HG03025 (cell line): ENCODE data around the gene TSHZ1.
"Not testable (repeated sequence)": the region's sequence is repeated elsewhere in the genome, so short reads cannot be mapped to it uniquely, and the experiment has no call there.

Experiments used
- ATAC-seq: cut with Tn5 transposase; IDR thresholded peaks from one replicate; pipeline ENCODE4 v1.9.1; 2021; ENCODE audit warnings: mild to moderate bottlenecking, moderate library complexity; ENCODE audit not compliant: unreplicated experiment, low FRiP score

TSHZ1 gene

DNA sequence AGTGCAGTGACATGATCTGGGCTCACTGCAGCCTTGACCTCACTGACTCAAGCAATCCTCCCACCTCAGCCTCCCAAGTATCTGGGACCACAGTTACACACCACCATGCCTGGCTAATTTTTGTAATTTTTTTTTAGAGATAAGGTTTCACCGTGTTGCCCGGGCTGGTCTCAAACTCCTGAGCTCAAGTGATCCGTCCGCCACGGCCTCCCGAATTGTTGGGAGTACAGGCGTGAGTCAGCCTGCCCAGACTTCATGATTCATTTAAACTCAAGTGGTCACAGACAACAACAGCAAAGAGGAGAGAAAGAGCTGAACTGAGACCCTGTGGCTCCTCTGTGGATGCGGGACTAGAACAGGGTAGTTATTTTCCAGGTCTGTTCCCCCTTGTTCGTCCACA, 83.0 kb downstream of the TSHZ1 start:
- no peak for ATAC-seq

DNA sequence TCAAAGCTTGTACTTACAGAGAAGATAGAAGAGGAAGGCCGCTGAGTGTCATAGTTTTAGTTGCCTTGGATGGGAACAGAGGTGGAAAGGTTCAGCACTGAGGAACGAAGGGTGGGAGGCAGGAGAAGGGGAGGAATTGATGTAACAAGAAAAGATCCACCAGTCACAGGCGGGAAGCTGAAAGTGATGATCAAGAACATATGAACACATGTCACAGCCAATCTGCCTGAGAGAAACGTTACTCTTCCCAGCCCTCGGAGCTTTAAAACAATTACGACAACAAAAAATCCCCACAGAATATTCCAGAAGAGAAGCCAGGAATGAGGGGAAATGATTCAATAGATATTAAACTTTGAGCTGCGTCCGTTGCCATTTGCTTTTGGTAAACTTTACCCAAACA, 87.1 kb downstream of the TSHZ1 start:
- no peak for ATAC-seq

DNA sequence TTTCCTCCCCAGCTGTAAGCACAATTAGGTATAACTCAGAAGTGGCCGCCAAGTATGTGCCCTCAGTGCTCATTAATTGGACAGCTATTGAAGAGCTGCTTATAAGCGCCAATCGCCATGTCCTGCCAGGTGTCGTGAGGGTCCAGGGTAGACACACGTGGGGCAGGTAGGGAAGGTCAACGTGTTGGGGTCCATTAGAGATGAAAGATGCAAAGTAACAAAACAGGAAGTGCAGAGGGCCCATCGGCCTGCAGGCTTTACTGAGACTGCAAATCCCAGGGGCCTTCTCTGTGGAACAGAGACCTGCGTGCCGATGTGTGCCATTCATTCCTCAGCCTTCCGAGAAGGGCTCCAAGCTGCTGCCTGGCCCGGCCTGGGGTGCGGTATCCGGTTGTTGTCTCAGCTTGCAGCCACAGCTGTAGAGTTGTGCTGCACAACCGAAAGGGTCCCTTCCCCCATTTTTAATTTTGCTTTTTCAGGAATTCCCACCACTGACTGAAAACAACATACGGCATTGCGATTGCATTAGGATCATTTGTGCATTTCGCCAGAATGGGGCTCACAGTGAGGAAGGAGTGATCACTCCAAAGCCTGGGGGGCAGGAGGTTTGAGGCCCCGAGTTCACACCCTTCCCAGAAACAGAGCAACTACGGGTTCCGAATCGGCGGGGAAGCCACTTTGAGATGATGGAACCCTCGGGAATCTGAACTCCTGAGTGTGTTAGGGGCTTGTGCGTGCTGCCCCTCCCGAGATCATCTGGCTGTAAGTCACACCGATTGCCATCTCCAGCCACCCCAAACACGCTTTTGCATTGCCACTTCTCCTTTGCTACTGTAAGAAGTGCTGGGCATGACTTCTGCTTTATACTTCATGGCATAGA, 94.3 kb downstream of the TSHZ1 start:
- no peak for ATAC-seq

DNA sequence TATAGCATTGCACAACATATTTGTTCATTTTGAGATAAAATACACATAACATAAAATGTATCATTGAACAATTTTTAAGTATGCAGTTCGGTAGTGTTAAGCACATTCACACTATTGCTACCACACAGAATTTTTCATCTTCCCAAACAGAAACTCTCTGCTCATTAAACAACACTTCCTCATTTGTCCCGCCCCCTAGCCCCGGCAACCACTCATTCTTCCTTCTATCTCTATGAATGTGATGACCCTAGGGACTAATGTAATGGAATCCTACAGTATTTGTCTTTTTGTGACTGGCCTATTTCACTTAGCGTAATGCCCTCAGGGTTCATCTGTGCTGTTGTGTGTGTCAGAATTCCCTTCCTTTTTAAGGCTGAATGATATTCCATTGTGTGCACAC, 95.4 kb downstream of the TSHZ1 start:
- ATAC-seq, result no peak

DNA sequence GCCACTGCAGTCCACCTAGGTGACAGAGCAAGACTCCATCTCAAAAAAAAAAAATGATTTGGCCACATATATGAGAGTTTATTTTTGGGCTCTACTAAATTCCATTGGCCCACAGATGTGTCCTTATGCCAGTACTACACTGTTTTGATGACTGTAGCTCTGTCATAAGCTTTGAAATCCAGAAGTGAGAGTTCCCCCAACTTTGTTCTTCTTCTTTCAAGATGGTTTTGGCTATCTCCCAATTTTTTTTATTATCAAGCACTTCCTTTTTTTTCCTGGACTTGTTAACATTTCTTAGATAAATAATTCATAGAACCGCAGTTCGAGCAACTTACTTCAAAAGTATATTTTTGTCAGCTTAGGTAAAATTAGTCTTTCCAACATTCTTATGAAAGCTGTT, 96.9 kb downstream of the TSHZ1 start:
- ATAC-seq, result no peak

DNA sequence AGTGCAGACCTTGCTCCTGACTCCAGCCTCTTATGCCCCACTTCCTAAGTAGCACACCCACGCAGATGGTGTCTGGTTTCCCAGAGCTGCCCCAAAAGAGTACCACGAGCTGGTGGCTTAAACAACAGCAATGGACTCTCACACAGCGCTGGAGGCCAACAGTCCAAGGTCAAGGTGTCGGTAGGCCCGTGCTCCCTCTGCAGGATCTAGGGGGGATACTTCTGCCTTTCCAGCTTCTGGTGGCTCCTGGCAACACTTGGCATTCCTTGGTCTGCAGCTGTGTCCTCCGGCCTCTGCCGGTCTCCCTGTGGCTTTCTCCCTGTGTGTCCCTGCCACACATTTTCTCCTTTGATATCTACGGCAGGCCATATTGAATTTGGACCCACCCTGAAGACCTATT, 99.0 kb downstream of the TSHZ1 start:
- ATAC-seq, result no peak

DNA sequence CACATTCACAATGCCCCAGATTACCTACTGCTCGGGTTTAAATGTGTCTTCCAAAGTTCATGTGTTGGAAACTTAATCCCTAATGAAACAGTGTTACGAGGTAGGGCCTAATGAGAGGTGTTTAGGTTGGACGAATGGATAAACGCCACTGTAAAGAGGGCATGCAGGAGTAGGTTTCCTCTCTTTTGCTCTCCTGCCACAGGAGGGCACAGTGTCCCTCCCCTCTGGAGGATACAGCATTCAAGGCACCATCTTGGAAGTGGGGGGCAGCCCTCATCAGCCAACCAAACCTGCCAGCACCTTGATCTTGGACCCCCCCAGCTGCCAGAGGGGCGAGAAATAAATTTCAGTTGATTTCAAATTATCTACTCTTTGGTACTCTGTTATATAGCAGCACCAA, 103.5 kb downstream of the TSHZ1 start:
- no peak for ATAC-seq

DNA sequence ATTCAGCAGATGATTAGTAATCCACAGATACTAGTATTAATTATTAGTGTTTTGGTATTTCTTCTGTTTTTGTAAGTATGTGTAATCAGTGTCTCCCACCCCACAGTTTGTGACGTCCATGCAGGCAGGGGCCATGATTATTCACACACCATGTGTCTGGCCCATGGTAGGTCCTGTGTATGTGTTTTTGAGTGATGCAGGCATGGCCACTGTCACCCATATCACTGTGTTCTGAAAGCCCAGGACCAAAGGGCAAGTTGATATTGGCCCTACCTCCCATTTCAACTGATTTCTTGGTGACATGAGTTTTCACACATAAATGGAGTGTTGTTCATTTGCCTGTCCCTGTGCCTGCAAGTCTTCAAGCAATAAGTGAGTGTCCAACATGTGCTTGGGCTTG, 104.0 kb downstream of the TSHZ1 start:
- ATAC-seq, result no peak

DNA sequence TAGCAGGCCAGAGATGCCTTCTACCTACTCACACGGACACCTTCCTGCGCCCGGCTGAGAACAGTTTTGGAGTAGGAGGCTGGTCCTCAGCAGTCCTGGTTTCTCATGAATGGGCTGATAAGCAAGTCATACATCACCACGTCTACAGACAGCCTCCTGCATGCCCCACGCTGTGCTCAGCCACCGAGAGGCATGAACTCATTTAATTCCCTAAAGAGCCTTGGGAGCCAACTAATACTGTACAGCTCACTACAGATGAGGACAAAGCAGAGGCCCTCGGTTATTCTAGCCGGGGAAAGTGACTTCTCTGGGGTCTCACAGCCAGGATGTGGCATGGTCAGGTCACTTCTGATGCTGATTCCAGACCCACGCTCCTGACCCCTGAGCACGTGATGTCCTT, 105.6 kb downstream of the TSHZ1 start:
- no peak for ATAC-seq

DNA sequence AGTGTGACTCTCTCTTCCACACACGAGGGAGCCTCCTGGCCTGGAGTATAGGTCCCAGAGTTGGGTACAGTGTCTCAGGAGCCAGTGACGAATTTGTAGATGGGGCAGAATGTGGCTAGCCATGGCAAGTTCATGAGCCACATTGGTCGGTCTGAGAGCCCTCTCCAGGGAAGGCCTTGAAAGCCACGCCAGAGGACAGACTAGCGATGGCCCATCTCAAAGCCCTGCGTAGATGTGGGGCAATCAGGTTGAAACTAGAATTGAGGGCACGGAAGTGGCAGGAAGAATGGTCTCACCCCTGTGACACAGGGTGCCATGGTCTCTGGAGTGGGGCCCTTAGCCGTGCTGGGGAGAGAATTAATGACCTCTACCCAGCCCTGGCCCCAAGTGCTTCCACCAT, 106.2 kb downstream of the TSHZ1 start:
- ATAC-seq, result no peak

DNA sequence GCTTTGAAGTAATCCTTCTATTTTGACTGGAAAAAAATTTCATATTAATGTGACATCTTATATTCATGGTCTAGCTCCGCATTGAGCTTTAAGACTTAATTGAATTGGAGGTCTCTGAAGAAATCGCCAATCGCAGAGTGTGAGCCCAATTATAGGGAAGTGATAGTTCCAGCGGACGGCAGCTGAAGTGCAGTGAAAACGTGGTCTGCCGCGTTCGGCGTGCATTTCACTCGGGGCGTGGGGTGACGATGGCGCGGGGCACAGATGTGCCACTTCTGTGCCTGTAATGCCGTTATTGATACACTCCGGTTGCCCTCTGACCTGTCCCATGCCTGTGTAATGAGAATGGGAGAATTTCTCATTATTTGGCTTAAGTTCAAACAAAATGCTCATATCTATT, 106.7 kb downstream of the TSHZ1 start:
- ATAC-seq, result no peak

DNA sequence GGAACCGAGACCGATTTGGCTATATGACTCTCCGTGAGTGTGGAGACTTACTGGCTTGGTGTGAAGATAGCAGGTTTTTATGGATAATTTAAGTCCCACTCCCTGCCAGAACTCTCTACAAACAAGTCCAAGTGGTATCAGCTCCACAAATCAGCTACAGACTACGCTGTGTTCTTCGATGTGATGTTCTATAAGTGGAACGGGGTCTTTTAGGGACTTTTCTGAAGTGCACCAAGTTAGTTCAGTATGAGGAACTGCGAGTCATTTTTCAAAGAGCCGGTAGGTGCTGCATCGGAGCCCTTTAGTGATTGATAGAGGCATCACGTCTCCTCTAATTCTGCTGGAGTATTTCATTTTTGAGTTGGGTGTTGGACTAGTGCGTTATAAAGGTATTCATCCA, 107.1 kb downstream of the TSHZ1 start:
- ATAC-seq, result no peak

DNA sequence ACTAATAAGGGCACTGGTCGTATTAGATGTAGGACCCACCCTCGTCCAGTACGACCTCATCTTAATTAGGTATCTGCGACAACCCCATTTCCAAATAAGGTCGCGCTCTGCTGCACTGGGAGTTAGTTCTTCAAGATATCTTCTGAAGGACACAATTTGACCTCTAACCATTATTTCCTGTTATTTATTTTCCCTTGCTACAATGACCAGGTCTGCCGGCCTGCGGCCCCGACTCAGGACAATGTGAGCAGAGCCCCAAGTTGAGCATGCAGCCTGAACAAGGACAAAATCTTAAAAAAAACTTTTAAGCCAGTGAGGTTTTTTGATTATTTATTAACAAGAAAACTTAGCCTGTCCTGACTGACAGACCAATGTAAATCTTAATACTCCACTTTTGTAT, 109.3 kb downstream of the TSHZ1 start:
- ATAC-seq, result no peak

DNA sequence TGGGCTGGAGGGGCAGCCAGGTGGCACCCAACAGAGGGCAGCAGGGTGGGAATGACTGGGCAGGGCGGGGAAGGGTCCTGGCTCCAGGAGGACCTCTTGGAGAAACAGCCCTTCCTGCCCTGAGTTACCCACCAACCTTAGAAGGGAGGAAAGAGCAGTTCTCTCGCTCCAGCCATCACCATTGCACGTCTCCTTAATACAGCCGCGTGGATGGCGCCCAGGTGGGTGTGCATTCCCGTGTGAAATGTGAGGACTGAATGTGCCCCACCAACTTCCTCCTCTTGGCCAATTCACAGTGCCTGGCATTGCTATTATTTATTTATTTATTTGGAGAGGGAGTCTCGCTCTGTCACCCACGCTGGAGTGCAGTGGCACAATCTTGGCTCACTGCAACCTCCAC, 109.9 kb downstream of the TSHZ1 start:
- ATAC-seq, result no peak

DNA sequence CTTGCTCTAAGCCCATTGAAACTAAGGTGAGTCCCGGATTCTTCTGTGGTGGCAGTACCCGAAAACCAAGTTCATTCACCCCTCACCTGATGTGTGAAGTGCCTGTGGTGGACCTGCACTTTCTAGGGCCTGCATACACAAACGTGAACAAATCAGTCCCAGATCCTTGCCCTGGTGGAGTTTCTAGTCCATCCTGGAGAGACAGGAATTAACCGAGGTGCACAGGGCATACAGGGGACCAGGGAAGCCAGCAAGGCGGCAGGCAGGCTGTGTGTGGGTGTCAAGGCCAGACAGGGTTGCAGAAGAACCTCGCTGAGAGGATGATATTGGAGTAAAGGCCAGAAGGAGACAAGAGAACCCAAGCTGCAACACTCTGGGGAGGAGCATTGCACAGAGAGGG, 110.8 kb downstream of the TSHZ1 start:
- no peak for ATAC-seq

DNA sequence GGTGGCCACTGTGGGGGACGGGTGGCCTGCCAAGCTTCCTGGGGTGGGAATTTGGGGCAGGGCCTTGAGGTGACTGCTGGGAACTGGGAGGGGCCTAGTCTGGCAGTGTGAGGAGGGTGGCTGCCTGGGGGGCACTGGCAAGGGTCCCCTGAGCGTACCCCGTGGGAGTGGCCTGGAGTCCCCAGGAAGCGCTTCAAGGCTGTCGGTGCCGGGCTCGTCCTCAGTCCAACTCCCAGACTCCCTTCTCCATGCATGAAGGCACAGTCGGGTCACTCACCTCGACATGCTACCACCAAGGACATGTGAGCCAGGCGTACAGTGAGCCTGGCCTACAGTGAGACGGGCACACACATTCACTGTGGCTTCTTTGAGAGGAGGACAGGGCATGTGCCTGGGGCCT, 111.6 kb downstream of the TSHZ1 start:
- ATAC-seq, result no peak

DNA sequence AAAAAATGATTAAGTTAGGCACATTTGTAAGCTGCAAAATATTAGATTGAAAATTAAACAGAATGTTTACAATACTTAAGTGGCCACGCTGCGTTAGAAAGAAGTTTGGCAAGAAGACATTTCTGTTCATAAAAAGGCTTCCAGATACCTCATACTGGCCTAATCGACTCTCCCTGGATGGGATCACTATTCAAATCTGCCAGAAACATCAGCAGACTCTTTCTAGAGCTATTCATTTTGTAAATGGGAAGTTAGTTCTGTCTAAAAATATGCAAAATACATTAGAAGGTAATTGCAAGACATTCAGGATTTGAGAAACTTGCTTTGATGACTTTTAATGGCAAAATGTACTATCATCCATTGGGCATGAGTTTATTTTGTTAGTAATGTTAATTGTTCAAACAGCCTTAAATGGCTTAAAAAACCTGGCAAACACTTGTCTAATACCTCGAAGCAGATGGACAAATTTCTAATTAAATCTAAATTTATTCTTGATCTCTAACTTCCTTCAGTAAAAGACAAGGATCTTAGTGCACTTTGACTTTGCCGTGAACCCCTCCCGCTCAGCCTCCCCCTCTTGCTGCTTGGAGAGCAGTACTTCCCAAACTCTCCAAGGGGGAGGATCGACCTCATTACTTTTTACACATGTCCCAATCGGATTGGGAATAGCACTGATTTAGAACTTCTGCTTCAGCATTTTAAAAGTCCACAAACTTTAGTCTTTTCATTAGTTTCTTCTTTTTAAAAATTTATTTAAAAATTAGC, 113.4 kb downstream of the TSHZ1 start:
- ATAC-seq, result no peak

DNA sequence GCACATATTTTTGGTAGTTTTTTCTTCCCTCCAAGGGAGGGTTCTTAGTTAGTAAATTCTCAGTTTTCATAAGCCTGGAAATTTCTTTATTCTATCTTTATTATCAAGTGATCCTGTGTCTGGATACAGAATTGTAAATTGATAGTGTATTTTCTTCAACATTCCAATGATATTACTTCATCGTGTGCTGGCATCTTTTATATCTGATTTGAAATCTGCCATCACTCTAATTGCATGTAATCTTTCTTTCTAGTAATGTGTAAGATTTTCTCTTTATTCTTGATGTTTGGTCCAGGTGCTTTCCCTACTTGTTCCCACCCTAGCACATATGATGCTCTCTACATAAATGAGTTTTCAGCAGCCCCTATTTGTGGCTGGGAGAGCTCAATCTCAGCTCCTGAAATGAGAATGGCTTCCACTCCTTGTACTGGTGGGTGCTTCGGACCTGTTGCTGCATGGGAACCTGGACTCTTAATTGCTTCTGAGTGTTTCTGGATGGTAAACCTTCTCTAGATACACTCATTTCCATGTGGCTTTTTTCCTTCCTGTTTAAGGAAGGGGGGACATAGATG, 114.2 kb downstream of the TSHZ1 start:
- ATAC-seq, result no peak

DNA sequence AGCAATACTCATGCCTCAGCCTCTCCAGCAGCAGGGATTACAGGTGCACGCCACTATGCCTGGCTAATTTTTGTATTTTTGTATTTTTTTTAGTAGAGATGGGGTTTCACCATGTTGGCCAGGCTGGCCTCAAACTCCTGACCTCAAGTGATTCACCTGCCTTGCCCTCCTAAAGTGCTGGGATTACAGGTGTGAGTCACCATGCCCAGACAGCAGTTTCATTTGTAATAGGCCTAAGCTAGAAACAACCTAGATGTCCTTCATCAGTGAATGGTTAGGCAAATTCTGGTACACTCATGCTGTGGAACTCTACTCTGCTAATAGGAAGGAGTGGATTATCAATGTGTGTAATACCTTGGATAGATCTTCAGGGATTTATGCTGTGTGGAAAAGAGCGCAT, 119.2 kb downstream of the TSHZ1 start:
- not testable (repeated sequence) for ATAC-seq

DNA sequence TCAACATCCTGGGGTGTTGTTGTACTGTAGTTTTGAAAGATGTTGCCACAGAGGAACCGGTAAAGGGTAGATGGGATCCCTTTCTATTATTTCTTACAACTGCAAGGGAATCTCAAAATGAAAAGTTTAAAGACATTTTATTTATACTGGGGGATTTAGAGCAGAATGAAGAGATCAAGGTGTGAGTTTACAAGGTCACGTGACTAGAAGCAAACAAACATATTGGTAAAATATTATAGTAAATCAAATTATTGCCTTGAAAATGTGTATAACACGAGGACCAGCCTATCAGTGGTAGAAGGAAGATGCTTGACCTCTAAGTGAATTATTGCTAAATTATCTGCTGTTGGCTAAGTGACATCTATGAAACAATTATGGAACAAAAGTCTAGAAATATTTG, 119.7 kb downstream of the TSHZ1 start:
- no peak for ATAC-seq

DNA sequence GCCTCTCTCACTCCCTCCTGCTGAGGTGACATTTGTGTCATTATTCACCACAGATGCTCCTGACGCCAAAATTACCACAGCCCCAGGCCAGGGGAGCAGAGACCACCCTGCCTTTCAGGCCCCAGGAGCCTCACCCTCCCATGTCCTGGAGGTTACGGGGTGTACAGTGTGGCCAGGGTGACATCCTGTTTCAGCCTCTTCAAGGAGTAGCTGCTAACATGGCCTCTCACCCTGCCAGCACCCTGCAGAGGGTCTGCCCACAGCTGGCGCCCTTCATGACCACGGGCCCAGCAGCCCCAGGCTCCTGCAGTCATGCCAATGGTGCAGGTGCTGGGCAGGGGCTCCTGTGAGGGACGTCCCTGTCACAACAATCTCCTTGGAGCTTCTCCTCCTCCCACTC, 124.3 kb downstream of the TSHZ1 start:
- ATAC-seq, result no peak

DNA sequence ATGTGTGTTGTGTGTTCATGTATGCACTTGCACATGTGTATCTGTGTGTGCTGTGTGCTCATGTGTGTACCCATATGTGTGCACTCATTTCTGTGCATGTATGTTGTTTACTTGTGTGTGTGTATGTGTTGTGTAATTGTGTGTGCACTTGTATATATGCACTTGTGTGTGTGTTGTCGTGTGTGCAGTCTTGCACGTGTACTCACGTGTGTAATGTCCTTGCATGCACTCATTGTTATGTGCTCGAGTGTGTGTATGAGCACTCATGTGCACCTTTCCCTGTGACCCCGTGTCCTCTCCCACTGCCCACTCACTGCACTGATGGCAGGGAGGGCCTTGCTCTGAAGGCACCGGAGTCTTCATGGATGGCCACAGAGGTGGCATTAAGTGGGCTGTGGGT, 124.9 kb downstream of the TSHZ1 start:
- ATAC-seq, result no peak
